ENCODE results near the gene NKTR. TPM values are rescaled to one million over a fixed set of nuclear protein-coding genes. Genes with fewer than 3 reads are reported as not detected.

Gene NKTR
- total and polyA plus RNA-seq, 2 of the 13 experiments (the other 11 are each of a cell fraction or from before 2014, with no cell fraction given) = 41.3 to 59.6 TPM

GRCh38 chr3:42654331-42655201 lies 54.1 kb downstream of the NKTR start (continued):
- TF ChIP-seq ARID5B (CRISPR knock-in tag; IDR thresholded peaks at IDR 0.05) (peak; percentile 15; the same call in 1 of the 2 replicates), ZNF44 (CRISPR knock-in tag; IDR thresholded peaks at IDR 0.05) (no peak), MYPOP (CRISPR knock-in tag; IDR thresholded peaks at IDR 0.05) (no peak), ARID2 (CRISPR knock-in tag; IDR thresholded peaks at IDR 0.05; ENCODE audit: borderline replicate concordance) (no peak), CC2D1A (CRISPR knock-in tag; IDR thresholded peaks at IDR 0.05) (no peak), TAF1 (CRISPR knock-in tag; IDR thresholded peaks at IDR 0.05) (no peak; the same call in 1 of the 2 replicates), IKZF5 (CRISPR knock-in tag; IDR thresholded peaks at IDR 0.05) (no peak), TSC22D2 (CRISPR knock-in tag; IDR thresholded peaks at IDR 0.05; ENCODE audit: borderline replicate concordance) (no peak), ZBTB25 (CRISPR knock-in tag; IDR thresholded peaks at IDR 0.05) (no peak), BRCA1 (CRISPR knock-in tag; IDR thresholded peaks at IDR 0.05) (no peak), MEIS1 (CRISPR knock-in tag; IDR thresholded peaks at IDR 0.05; ENCODE audit: borderline replicate concordance) (no peak), TMF1 (CRISPR knock-in tag; IDR thresholded peaks at IDR 0.05; ENCODE audit: low read depth) (no peak), ZNF3 (CRISPR knock-in tag; IDR thresholded peaks at IDR 0.05) (no peak), HMG20A (CRISPR knock-in tag; IDR thresholded peaks at IDR 0.05; ENCODE audit: borderline replicate concordance) (no peak), ZSCAN22 (CRISPR knock-in tag; IDR thresholded peaks at IDR 0.05) (peak; percentile 83), ZNF10 (CRISPR knock-in tag; IDR thresholded peaks at IDR 0.05; ENCODE audit: borderline replicate concordance, low read depth) (no peak), ZNF274 (CRISPR knock-in tag; IDR thresholded peaks at IDR 0.05) (no peak), ZNF207 (IDR thresholded peaks at IDR 0.05; ENCODE audit: borderline replicate concordance) (no peak), CBX5 (CRISPR knock-in tag; IDR thresholded peaks at IDR 0.05; ENCODE audit: borderline replicate concordance) (no peak), ZNF503 (CRISPR knock-in tag; IDR thresholded peaks at IDR 0.05) (no peak; the same call in 1 of the 2 replicates)
